HT1080 (cell line): ENCODE measurements around the gene TBL3. TPM values are rescaled to one million over a fixed set of nuclear protein-coding genes. Genes with fewer than 3 reads are reported as not detected.

Experiments
- DNase-seq: peaks from one replicate; pipeline ENCODE4 v3.0.0-alpha.2; 2015; ENCODE audit warnings: low read depth
- total RNA-seq: library from RNA; depleted of rRNA; stranded (reverse); fragments of >200 nt; shearing (Covaris generic); gene quantifications from 2 replicates; pipeline ENCODE4 v1.2.3, GENCODE V29; 2014

Gene TBL3
- total RNA-seq, 1 experiment from 2014 or later, result 53.4 TPM

DNA sequence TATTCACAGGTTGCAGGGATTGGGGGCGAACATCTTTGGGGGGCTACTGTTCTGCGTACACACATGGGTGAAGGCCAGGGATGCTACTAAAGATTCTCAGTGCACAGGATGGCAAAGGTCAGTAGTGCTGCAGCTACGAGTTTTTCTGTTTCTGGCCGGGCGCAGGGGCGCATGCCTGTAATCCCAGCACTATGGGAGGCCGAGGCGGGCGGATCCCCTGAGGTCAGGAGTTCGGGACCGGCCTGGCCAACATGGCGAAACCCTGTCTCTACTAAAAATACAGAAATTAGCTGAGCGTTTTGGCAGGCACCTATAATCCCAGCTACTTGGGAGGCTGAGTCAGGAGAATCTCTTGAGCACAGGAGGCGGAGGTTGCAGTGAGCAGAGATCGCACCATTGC lies 41.7 kb downstream of the TBL3 start:
- DNase-seq, result no peak

GRCh38 chr16:2015117-2015946 lies 43.5 kb downstream of the TBL3 start:
- DNase-seq, result no peak

- no peak for DNase-seq
These were observed 44.0 kb downstream of the TBL3 start for GRCh38 chr16:2015947-2016208.

DNA sequence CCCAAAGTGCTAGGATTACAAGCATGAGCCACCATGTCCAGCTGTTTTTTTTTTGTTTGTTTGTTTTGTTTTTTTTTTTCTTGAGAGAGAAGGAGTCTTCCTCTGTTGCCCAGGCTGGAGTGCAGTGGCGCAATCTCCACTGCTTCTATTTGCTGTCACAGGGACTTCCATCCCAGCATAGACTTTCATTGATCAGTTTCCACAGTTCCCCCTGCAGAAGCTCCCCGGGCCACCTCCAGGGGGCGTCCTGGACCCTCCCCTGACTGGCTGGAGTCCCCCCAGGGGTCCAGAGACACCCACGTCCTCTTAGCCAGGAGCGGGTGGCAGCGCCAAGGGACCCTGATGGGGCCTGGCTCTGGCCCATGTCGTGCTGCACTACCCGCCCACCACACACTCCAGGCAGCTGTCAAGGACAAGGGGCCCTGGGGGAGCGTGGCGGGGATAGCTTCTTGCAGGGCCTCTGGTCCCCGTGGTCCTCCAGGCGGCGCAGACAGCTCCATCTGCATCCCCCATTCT lies 44.6 kb downstream of the TBL3 start:
- DNase-seq, result no peak

- no peak for DNase-seq
These were observed 47.7 kb downstream of the TBL3 start, which contains the start of gene NPW for GRCh38 chr16:2019518-2019920. Gene NPW (plus strand): TSS chr16:2019785.

DNA sequence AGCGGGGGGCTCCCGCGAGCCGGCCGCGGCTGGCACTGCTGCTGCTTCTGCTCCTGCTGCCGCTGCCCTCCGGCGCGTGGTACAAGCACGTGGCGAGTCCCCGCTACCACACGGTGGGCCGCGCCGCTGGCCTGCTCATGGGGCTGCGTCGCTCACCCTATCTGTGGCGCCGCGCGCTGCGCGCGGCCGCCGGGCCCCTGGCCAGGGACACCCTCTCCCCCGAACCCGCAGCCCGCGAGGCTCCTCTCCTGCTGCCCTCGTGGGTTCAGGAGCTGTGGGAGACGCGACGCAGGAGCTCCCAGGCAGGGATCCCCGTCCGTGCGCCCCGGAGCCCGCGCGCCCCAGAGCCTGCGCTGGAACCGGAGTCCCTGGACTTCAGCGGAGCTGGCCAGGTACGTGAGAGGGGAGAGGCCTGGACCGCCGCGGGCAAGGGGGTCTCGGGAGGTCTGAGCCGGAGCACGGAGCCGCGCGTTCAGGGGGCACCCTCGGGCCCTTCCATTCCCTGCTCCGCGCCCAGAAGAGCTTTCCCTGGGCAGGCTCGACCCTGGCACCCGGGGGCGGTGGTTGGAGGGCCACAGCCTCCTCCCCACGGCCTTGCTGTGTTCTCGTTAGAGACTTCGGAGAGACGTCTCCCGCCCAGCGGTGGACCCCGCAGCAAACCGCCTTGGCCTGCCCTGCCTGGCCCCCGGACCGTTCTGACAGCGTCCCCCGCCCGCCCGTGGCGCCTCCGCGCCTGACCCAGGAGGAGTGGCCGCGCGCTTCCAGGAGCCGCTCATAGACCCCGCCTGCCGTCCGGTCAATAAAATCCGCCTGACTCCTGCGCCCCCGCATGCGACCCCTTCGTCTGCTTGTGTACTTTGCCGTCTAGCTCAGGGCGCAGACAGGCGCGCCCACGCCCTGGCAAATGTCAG lies 48.3 kb downstream of the TBL3 start:
- no peak for DNase-seq

GRCh38 chr16:2022723-2023091 lies 50.9 kb downstream of the TBL3 start:
- DNase-seq, result no peak

DNA sequence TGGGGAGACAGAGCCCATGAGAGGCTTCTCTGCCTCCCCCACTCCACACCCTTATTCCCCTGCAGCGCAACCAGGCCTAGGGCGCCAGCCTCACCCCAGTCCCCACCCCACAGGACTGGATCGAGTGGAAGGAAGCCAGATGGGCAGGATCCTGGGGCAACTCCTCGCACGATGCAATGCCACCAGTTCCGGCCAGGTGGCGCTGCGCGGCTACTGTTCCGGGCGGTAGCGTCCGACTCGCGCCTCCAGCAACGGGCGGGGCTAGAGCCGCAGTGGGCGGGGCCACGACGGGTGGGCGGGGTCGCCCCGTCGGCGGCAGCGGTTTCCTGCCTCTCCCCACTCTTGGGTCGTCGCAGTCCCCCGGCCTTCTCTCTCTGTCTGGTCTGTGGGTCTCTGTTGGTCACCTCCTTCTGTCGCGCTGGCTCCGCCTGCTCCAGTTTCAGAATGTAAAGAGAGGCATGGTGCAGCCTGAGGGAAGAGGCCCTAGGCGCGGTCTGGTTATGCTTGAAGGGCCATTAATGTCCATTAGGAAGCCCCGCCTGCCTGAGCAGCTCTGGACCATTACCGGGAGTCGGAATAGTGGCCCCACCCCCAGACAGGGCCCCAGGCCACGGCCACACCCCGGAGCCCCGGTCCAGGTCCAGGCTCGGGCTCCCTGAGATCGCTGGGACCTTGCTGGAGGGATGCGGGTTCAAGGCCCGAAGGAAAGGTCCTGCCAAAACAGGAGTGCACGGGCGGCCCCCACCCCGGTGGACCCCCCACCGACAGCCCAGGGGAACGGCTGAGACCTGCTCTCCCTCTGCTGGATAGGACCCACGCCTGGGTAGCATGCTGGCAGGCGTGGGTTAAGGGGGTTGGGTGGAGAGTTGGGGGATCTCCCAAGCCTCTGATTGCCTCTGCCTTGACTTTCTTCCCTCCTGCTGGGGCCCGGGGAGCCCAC lies 51.5 kb downstream of the TBL3 start:
- peak; percentile 86 for DNase-seq

GRCh38 chr16:2024032-2024420 lies 52.2 kb downstream of the TBL3 start:
- DNase-seq, result no peak

DNA sequence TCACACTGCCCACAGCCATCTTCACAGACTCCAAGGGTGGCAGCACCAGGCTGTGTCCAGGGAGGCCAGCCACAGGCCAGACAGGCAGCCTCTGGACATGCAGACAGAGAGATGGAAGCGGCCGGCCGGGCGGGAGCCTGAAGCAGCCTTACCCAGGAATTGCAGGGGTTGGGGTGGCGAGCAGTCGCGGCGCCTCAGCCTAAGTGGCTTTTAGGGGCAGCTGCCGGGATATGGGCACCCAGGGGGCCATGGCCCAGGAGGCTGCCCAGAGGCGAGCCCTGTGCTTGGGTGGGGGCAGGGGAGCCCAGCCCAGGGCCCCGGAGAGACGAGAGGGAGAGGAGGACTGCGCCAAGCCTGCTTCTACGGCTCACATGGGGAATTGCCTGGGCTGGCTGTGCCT lies 53.4 kb downstream of the TBL3 start:
- no peak for DNase-seq

GRCh38 chr16:2025878-2026460 lies 54.1 kb downstream of the TBL3 start:
- no peak for DNase-seq

GRCh38 chr16:2026461-2027023 lies 54.7 kb downstream of the TBL3 start, which contains the start of gene NHERF2:
Gene NHERF2 (plus strand): TSS chr16:2026902. CDS start chr16:2027006, 104 bp downstream.
- DNase-seq, result no peak

DNA sequence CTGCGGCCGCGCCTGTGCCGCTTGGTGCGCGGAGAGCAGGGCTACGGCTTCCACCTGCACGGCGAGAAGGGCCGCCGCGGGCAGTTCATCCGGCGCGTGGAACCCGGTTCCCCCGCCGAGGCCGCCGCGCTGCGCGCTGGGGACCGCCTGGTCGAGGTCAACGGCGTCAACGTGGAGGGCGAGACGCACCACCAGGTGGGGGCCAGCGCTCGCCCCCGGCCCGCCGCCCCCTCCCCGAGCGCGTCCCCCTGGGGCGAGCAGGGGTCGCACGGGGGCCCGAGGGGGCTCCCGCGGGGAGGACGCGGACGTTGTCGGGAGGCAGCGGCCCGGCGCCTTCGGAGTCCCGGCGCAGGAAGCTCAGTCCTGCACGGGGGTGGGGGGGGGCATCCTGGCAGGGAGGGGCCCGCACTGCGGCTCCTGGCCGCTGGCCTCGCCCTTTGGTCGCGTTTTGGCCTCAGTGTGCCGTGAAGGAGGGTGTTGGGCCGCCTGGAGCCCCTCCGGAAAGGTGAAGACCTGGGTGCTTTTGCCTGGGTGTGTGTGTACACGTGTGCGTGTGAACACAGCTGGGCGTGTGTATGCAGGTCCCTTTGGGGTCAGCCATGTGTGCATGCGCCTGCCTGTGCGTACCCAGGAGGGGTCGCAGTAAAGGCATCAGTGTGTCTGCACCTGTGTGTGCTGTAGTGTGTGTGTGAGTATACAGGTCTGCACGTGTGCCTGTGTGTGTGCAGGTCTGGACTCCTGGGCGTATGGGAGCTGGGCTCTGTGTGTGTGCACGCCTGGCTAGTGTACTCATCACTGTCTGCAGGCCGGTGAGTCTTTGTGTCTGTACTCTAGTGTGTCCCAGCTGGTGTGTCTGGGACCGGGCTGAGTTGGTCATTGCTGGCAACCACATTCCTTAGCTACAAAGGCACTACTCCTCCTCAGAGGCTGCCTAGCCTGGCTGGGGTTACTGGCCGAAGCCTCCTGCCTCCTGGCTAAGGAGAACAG lies 55.5 kb downstream of the TBL3 start:
- DNase-seq, result peak; percentile 54

GRCh38 chr16:2028146-2028545 lies 56.3 kb downstream of the TBL3 start:
- no peak for DNase-seq

GRCh38 chr16:2028620-2029220 lies 56.9 kb downstream of the TBL3 start:
- no peak for DNase-seq

- DNase-seq, result no peak
These were observed 57.5 kb downstream of the TBL3 start for GRCh38 chr16:2029350-2029749.

DNA sequence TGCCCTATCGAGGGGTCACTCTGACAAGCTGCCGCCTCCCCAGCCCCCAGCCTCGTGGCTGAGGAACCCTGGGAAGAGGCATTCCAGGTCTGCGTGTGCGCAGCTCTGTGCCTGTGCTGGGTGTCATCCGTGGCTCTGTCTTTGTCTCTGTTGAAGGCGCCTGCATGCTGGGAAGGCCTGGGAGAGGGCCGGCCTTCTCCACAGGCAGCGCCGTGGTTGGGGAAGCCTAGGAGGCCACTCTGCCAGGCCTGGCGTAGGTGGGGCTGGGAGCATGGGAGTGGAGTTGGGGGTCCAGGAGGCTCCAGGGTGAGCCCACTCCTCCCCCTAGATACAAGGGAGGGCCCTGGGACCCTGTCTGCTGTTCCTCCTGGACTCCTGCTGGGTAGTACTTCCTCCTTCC lies 58.2 kb downstream of the TBL3 start:
- no peak for DNase-seq

- DNase-seq, result no peak
These were observed 59.3 kb downstream of the TBL3 start for GRCh38 chr16:2031081-2031577.
